ENCODE measurements around the gene GFRA3.

The GFRA3 gene

GRCh38 chr5:138224712-138225111, 49.7 kb downstream of the GFRA3 start:
- Histone ChIP-seq H3K79me2 (ENCODE audit: insufficient read depth, low read depth) (no peaks in the 10 kb centered on the region), H3K4me2 (no peak overlapping the region), H4K20me1 (ENCODE audit: insufficient read depth) (no peaks in the 10 kb centered on the region), H3K36me3 (ENCODE audit: insufficient read depth) (no peaks in the 10 kb centered on the region), H3K4me3 (IDR thresholded peaks at IDR 0.05; ENCODE audit: insufficient read depth, low read depth, low read length) (no peak overlapping the region), H2AFZ (ENCODE audit: low read depth) (no peak overlapping the region), H3K9ac (no peak overlapping the region), H3K27ac (no peak overlapping the region), H3K27me3 (ENCODE audit: insufficient read depth, low read depth) (no peaks in the 10 kb centered on the region), H3K4me1 (ENCODE audit: low read depth, poor library complexity, severe bottlenecking) (no peaks in the 10 kb centered on the region)
- no peak for TF ChIP-seq CTCF (conservative IDR thresholded peaks at IDR 0.05; ENCODE audit: low read depth, low read length)

- Histone ChIP-seq H3K9ac (no peak overlapping the region), H2AFZ (ENCODE audit: low read depth) (no peak overlapping the region), H4K20me1 (ENCODE audit: insufficient read depth) (no peaks in the 10 kb centered on the region), H3K36me3 (ENCODE audit: insufficient read depth) (no peaks in the 10 kb centered on the region), H3K27ac (no peak overlapping the region), H3K4me2 (no peak overlapping the region), H3K4me1 (ENCODE audit: low read depth, poor library complexity, severe bottlenecking) (no peaks in the 10 kb centered on the region), H3K4me3 (IDR thresholded peaks at IDR 0.05; ENCODE audit: insufficient read depth, low read depth, low read length) (no peak overlapping the region), H3K27me3 (ENCODE audit: insufficient read depth, low read depth) (no peaks in the 10 kb centered on the region), H3K79me2 (ENCODE audit: insufficient read depth, low read depth) (no peaks in the 10 kb centered on the region)
- TF ChIP-seq CTCF (conservative IDR thresholded peaks at IDR 0.05; ENCODE audit: low read depth, low read length), result no peak
Measured at GRCh38 chr5:138223532-138223931, 50.9 kb downstream of the GFRA3 start.

- no peak for TF ChIP-seq CTCF (conservative IDR thresholded peaks at IDR 0.05; ENCODE audit: low read depth, low read length)
Measured at GRCh38 chr5:138216799-138217198, 57.6 kb downstream of the GFRA3 start.

GRCh38 chr5:138213161-138214029, 61.0 kb downstream of the GFRA3 start, which contains the start of gene CDC23:
TSS of gene CDC23 (minus strand) at chr5:138213323. CDS start at chr5:138213312, 11 bp downstream.
- H3K4me3 ChIP-seq (IDR thresholded peaks at IDR 0.05; ENCODE audit: insufficient read depth, low read depth, low read length), result no peak within 1 kb of the TSS
- no peaks in the 10 kb centered on the region; the same call in 1 of the 2 replicates for H3K36me3 ChIP-seq (ENCODE audit: insufficient read depth)
- no peaks in the 10 kb centered on the region for H4K20me1 ChIP-seq (ENCODE audit: insufficient read depth)
- peak within 1 kb of the TSS; percentile 87 for H2AFZ ChIP-seq (ENCODE audit: low read depth)
- peaks cover 15% of the 10 kb centered on the region for H3K4me1 ChIP-seq (ENCODE audit: low read depth, poor library complexity, severe bottlenecking)
- H3K4me2 ChIP-seq, result peak within 1 kb of the TSS; percentile 82
- no peak for TF ChIP-seq CTCF (conservative IDR thresholded peaks at IDR 0.05; ENCODE audit: low read depth, low read length)
- H3K27me3 ChIP-seq (ENCODE audit: insufficient read depth, low read depth), result no peaks in the 10 kb centered on the region
- peak within 1 kb of the TSS; percentile 46; the same call in 1 of the 2 replicates for H3K27ac ChIP-seq
- H3K9ac ChIP-seq, result peak within 1 kb of the TSS; percentile 75; the same call in 1 of the 2 replicates
- H3K79me2 ChIP-seq (ENCODE audit: insufficient read depth, low read depth), result peaks cover 45% of the 10 kb centered on the region; the same call in 1 of the 2 replicates

More at GRCh38 chr5:138216799-138217198, 57.6 kb downstream of the GFRA3 start:
- no peaks in the 10 kb centered on the region for H4K20me1 ChIP-seq (ENCODE audit: insufficient read depth)
- H2AFZ ChIP-seq (ENCODE audit: low read depth), result no peak overlapping the region
- H3K4me3 ChIP-seq (IDR thresholded peaks at IDR 0.05; ENCODE audit: insufficient read depth, low read depth, low read length), result no peak overlapping the region
- no peak overlapping the region for H3K27ac ChIP-seq
- peaks cover 12% of the 10 kb centered on the region for H3K4me1 ChIP-seq (ENCODE audit: low read depth, poor library complexity, severe bottlenecking)
- no peak overlapping the region for H3K9ac ChIP-seq
- H3K36me3 ChIP-seq (ENCODE audit: insufficient read depth), result no peaks in the 10 kb centered on the region
- H3K27me3 ChIP-seq (ENCODE audit: insufficient read depth, low read depth), result no peaks in the 10 kb centered on the region
- peaks cover 12% of the 10 kb centered on the region; the same call in 1 of the 2 replicates for H3K79me2 ChIP-seq (ENCODE audit: insufficient read depth, low read depth)
- no peak overlapping the region for H3K4me2 ChIP-seq
